Duodenal mucosa (tissue), 2 donors: Measurements from ENCODE around the gene NABP2.
"Not testable (repeated sequence)": the region's sequence is repeated elsewhere in the genome, so short reads cannot be mapped to it uniquely, and the experiment has no call there.

ENCODE experiments used
- H3K27ac ChIP-seq: one replicate; pipeline ENCODE4 v1.7.0; 2013; ENCODE audit warnings: low read depth, low read length
- H3K27me3 ChIP-seq, 2 donors: one replicate each; pipeline ENCODE4 v1.7.0; 2013; ENCODE audit warnings: low read length in 2 of 2, control low read depth in 1 of 2; ENCODE audit not compliant: insufficient read depth in 2 of 2, control insufficient read depth in 1 of 2
- H3K36me3 ChIP-seq, 2 donors: one replicate each; pipeline ENCODE4 v1.7.0; 2013; ENCODE audit warnings: low read length in 2 of 2, control low read depth in 1 of 2; ENCODE audit not compliant: insufficient read depth in 2 of 2, control insufficient read depth in 1 of 2
- H3K4me1 ChIP-seq, 2 donors: one replicate each; pipeline ENCODE4 v1.7.0; 2013; ENCODE audit warnings: low read length in 2 of 2, control low read depth in 1 of 2; ENCODE audit not compliant: insufficient read depth in 2 of 2, control insufficient read depth in 1 of 2
- H3K4me3 ChIP-seq, 2 donors: one replicate each; pipeline ENCODE4 v1.7.0; 2013; ENCODE audit warnings: low read length in 2 of 2, low read depth in 1 of 2
- H3K9ac ChIP-seq, 2 donors: one replicate each; pipeline ENCODE4 v1.7.0; 2013; ENCODE audit warnings: low read length in 2 of 2, low read depth in 1 of 2
- H3K9me3 ChIP-seq, 2 donors: one replicate each; pipeline ENCODE4 v1.7.0; 2013; ENCODE audit warnings: low read length in 2 of 2, control low read depth in 1 of 2; ENCODE audit not compliant: control insufficient read depth in 1 of 2

The NABP2 gene

GRCh38 chr12:56267443-56268071 is 43.4 kb downstream of the NABP2 start:
- H3K9ac ChIP-seq: peak overlapping the region; percentile 33 to 91
- no peaks in the 10 kb centered on the region for H3K9me3 ChIP-seq
- peak overlapping the region; percentile 82 to 87 for H3K4me3 ChIP-seq
- H3K4me1 ChIP-seq: peaks cover 6 to 15% of the 10 kb centered on the region in 2 donors
- H3K36me3 ChIP-seq: peaks cover 0 to 23% of the 10 kb centered on the region in 2 donors
- no peaks in the 10 kb centered on the region for H3K27me3 ChIP-seq
- peak overlapping the region; percentile 91 for H3K27ac ChIP-seq

GRCh38 chr12:56271031-56271430 is 46.9 kb downstream of the NABP2 start:
- Histone ChIP-seq H3K9me3 (no peaks in the 10 kb centered on the region), H3K4me1 (peaks cover 6 to 15% of the 10 kb centered on the region in 2 donors), H3K9ac (no peak overlapping the region), H3K4me3 (no peak overlapping the region), H3K36me3 (peaks cover 21 to 56% of the 10 kb centered on the region in 2 donors), H3K27ac (no peak overlapping the region), H3K27me3 (no peaks in the 10 kb centered on the region)

- not testable (repeated sequence) for H3K9me3 ChIP-seq, H3K4me1 ChIP-seq, H3K9ac ChIP-seq, H3K27me3 ChIP-seq, H3K27ac ChIP-seq, H3K4me3 ChIP-seq
- peaks cover 22 to 59% of the 10 kb centered on the region in 2 donors for H3K36me3 ChIP-seq
Measured at GRCh38 chr12:56272468-56272867, 48.3 kb downstream of the NABP2 start.

- H3K4me3 ChIP-seq: no peak overlapping the region
- H3K4me1 ChIP-seq: no peaks in the 10 kb centered on the region
- no peaks in the 10 kb centered on the region for H3K27me3 ChIP-seq
- no peak overlapping the region for H3K9ac ChIP-seq
- H3K27ac ChIP-seq: no peak overlapping the region
- peaks cover 22 to 74% of the 10 kb centered on the region in 2 donors for H3K36me3 ChIP-seq
- H3K9me3 ChIP-seq: no peaks in the 10 kb centered on the region
Measured at GRCh38 chr12:56274299-56274698, 50.2 kb downstream of the NABP2 start.

- no peaks in the 10 kb centered on the region for H3K4me1 ChIP-seq
- no peaks in the 10 kb centered on the region for H3K9me3 ChIP-seq
- H3K27me3 ChIP-seq: no peaks in the 10 kb centered on the region
- peaks cover 36 to 68% of the 10 kb centered on the region in 2 donors for H3K36me3 ChIP-seq
- no peak overlapping the region for H3K27ac ChIP-seq
- no peak overlapping the region for H3K4me3 ChIP-seq
- H3K9ac ChIP-seq: no peak overlapping the region
Measured at GRCh38 chr12:56278905-56279304, 54.8 kb downstream of the NABP2 start.
